Liver (tissue), 9 donors: ENCODE data around the gene IL13. TPM values are rescaled to one million over a fixed set of nuclear protein-coding genes. Genes with fewer than 3 reads are reported as not detected.

ENCODE experiments used
- DNase-seq: peaks from one replicate; pipeline ENCODE4 v3.0.0-alpha.2; 2017; ENCODE audit warnings: low spot score
- H3K27ac ChIP-seq, 2 donors: one replicate each; pipeline ENCODE4 v1.7.0; 2013; ENCODE audit warnings: inconsistent platforms in 2 of 2, low read length in 2 of 2, control low read depth in 1 of 2, low read depth in 1 of 2, mild to moderate bottlenecking in 1 of 2
- H3K27me3 ChIP-seq, 4 donors: one replicate each; pipeline versions ENCODE4 v1.6.1 to v1.7.0; 2013; ENCODE audit warnings: low read length in 3 of 4, inconsistent platforms in 1 of 4, mild to moderate bottlenecking in 1 of 4, moderate library complexity in 1 of 4; ENCODE audit not compliant: control insufficient read depth in 4 of 4, insufficient read depth in 4 of 4
- H3K36me3 ChIP-seq, 4 donors: one replicate each; pipeline versions ENCODE4 v1.6.1 to v1.7.0; 2013; ENCODE audit warnings: low read length in 3 of 4, mild to moderate bottlenecking in 3 of 4, low read depth in 1 of 4, moderate library complexity in 1 of 4; ENCODE audit not compliant: control insufficient read depth in 4 of 4, insufficient read depth in 3 of 4
- H3K4me1 ChIP-seq, 4 donors: one replicate each; pipeline versions ENCODE4 v1.6.1 to v1.7.0; 2013; ENCODE audit warnings: low read length in 3 of 4, mild to moderate bottlenecking in 3 of 4, moderate library complexity in 1 of 4; ENCODE audit not compliant: control insufficient read depth in 4 of 4, insufficient read depth in 4 of 4
- H3K4me3 ChIP-seq, 3 donors: one replicate each; pipeline versions ENCODE4 v1.6.1 to v1.7.0; 2013; ENCODE audit warnings: low read length in 3 of 3, control low read depth in 1 of 3, low read depth in 1 of 3, mild to moderate bottlenecking in 1 of 3
- H3K9ac ChIP-seq, 2 donors: one replicate each; pipeline ENCODE4 v1.7.0; 2013; ENCODE audit warnings: low read length in 2 of 2, mild to moderate bottlenecking in 2 of 2, moderate library complexity in 2 of 2, control low read depth in 1 of 2, low read depth in 1 of 2
- H3K9me3 ChIP-seq, 4 donors: one replicate each; pipeline versions ENCODE4 v1.6.1 to v1.7.0; 2013; ENCODE audit warnings: low read length in 3 of 4; ENCODE audit not compliant: control insufficient read depth in 4 of 4
- EGR1 ChIP-seq, 2 donors: IDR thresholded peaks; 2 replicates each; pipeline ENCODE4 v1.6.1; 2016 to 2018; ENCODE audit warnings: antibody characterized with exemption in 2 of 2, low read depth in 2 of 2
- FOXA1 ChIP-seq: IDR thresholded peaks from 2 replicates; pipeline ENCODE4 v1.6.1; 2016; ENCODE audit warnings: antibody characterized with exemption
- FOXA2 ChIP-seq: IDR thresholded peaks from 2 replicates; pipeline ENCODE4 v1.6.1; 2016; ENCODE audit warnings: antibody characterized with exemption
- GABPA ChIP-seq, 2 donors: IDR thresholded peaks in 1 of 2; conservative IDR thresholded peaks in 1 of 2; 2 replicates each; pipeline ENCODE4 v1.6.1; 2016; ENCODE audit warnings: antibody characterized with exemption in 2 of 2, mild to moderate bottlenecking in 1 of 2, moderate library complexity in 1 of 2
- HNF4A ChIP-seq, 2 donors: conservative IDR thresholded peaks; 2 replicates each; pipeline ENCODE4 v1.6.1; 2016; ENCODE audit warnings: antibody characterized with exemption in 2 of 2, mild to moderate bottlenecking in 2 of 2
- JUND ChIP-seq, 2 donors: IDR thresholded peaks; 2 replicates each; pipeline ENCODE4 v1.6.1; 2016; ENCODE audit warnings: antibody characterized with exemption in 2 of 2
- NR2F2 ChIP-seq: IDR thresholded peaks from 2 replicates; pipeline ENCODE4 v1.6.1; 2016; ENCODE audit warnings: antibody characterized with exemption
- RAD21 ChIP-seq, 2 donors: IDR thresholded peaks; 2 replicates each; pipeline ENCODE4 v1.6.1; 2016; ENCODE audit warnings: antibody characterized with exemption in 2 of 2, mild to moderate bottlenecking in 2 of 2
- RXRA ChIP-seq, 2 donors: IDR thresholded peaks; 2 replicates each; pipeline ENCODE4 v1.6.1; 2017 to 2018; ENCODE audit warnings: antibody characterized with exemption in 2 of 2, mild to moderate bottlenecking in 1 of 2
- SP1 ChIP-seq: IDR thresholded peaks from 2 replicates; pipeline ENCODE4 v1.6.1; 2018; ENCODE audit warnings: antibody characterized with exemption, mild to moderate bottlenecking
- TAF1 ChIP-seq: conservative IDR thresholded peaks from 2 replicates; pipeline ENCODE4 v1.6.1; 2016; ENCODE audit warnings: antibody characterized with exemption, mild to moderate bottlenecking
- YY1 ChIP-seq: IDR thresholded peaks from 2 replicates; pipeline ENCODE4 v1.6.1; 2016; ENCODE audit warnings: antibody characterized with exemption, mild to moderate bottlenecking
- WGBS: extraction: QIAGEN DNeasy Blood & Tissue Kit; methylation state at CpG from one replicate; pipeline ENCODE4 v1.1.7; 2013; 5-methylcytosine and 5-hydroxymethylcytosine counted together
- polyA plus RNA-seq, 2 donors: library from polyadenylated mRNA; stranded (reverse) in 1 of 2; unstranded in 1 of 2; fragments of 200-250 nt in 1 of 2; fragments of >200 nt in 1 of 2; fragmentation: Nextera tagmentation in 1 of 2; extraction: Ambion mirVana in 1 of 2; gene quantifications; one replicate each; pipeline versions ENCODE4 v1.2.1 to v1.2.3, GENCODE V29; 2013 to 2015
- total RNA-seq, 2 donors: library from RNA; depleted of rRNA; stranded (reverse); fragments of >200 nt; gene quantifications; one replicate each; pipeline ENCODE4 v1.2.3, GENCODE V29; 2014
- TF ChIP-seq, protein P1 (sequence below): IDR thresholded peaks from 2 replicates; pipeline ENCODE4 v1.6.1; 2016; ENCODE audit warnings: antibody characterized with exemption
- TF ChIP-seq, protein P2 (sequence below): IDR thresholded peaks from 2 replicates; pipeline ENCODE4 v1.6.1; 2016; ENCODE audit warnings: antibody characterized with exemption
- TF ChIP-seq, protein P3 (sequence below): fragments of 150-350 bp; IDR thresholded peaks from 2 replicates; pipeline ENCODE4 v1.5.1; 2017; ENCODE audit warnings: improper control_type of control experiment, low read depth, low read length; ENCODE audit not compliant: missing input control
- TF ChIP-seq, protein P4 (sequence below): IDR thresholded peaks from 2 replicates; pipeline ENCODE4 v1.6.1; 2016; ENCODE audit warnings: antibody characterized with exemption, mild to moderate bottlenecking
- TF ChIP-seq, protein P5 (sequence below): IDR thresholded peaks from 2 replicates; pipeline ENCODE4 v1.6.1; 2016; ENCODE audit warnings: antibody characterized with exemption
- donor health status: healthy.
- donor health status: healthy.
- donor health status: healthy.
- donor health status: healthy.
- donor health status: healthy.

IL13 gene
- total and polyA plus RNA-seq, 4 donors: not detected

DNA sequence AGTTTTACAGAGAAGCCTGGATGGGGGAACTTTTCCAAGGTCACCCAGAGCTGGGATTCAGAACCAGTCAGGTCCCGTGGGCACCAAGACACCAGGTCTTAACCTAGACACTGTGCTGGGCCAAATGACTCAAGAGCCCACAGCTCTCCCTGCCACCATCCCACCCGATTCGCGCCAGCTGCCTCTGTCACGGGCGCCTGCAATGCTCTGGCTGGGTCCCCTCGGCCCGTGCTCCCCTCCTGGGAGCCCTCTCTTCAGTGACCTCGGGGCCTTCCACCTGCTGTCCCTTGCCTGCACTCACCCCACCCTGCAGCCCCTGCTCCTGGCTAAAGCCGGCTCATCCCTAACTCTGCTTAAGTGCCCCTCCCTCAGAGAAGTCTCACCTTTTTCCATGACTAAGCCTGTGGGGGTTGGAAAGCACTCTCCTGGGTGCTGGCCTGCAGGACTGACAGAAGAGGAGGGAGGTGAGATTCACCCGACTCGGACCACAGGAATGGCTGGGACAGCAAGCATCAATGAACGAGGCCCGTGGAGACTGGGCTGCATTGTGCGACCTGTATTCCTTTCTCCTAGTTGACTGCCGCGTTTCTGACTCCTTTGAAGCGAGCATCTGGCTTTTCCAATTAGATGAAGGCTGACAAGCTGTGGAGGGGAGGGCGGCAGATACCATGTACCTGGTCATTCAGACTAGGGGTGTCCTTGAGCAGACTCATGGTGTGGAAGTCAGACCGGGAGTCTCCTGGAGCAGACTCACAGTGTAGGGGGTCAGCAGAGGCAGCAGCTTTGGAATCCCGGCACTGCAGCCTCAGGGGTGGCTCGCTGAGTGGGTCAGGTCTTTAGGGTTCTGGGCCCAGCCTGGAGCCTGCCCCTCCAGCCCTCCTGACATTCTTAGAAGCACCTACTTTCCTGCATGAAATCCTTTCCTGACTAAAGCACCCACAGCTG is 10.1 kb downstream of the IL13 start:
- Histone ChIP-seq H3K27ac (no peak overlapping the region), H3K4me1 (no peaks in the 10 kb centered on the region), H3K9ac (no peak overlapping the region), H3K9me3 (no peaks in the 10 kb centered on the region), H3K27me3 (no peaks in the 10 kb centered on the region), H3K4me3 (no peak overlapping the region), H3K36me3 (no peaks in the 10 kb centered on the region)
- 85% methylated on average over 22 of the region's 22 CpGs for WGBS
- TF ChIP-seq, protein P1, sequence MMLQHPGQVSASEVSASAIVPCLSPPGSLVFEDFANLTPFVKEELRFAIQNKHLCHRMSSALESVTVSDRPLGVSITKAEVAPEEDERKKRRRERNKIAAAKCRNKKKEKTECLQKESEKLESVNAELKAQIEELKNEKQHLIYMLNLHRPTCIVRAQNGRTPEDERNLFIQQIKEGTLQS: no peak
- TF ChIP-seq, protein P2, sequence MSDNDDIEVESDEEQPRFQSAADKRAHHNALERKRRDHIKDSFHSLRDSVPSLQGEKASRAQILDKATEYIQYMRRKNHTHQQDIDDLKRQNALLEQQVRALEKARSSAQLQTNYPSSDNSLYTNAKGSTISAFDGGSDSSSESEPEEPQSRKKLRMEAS: no peak
- TF ChIP-seq HNF4A (conservative IDR thresholded peaks at IDR 0.05) (no peak), NR2F2 (no peak), GABPA (IDR thresholded peaks at IDR 0.05 in 1 of 2, conservative IDR thresholded peaks at IDR 0.05 in 1 of 2) (no peak), SP1 (no peak), RAD21 (IDR thresholded peaks at IDR 0.05) (no peak), FOXA2 (no peak), EGR1 (IDR thresholded peaks at IDR 0.05; ENCODE audit: low read depth in 2 of 2) (no peak), JUND (IDR thresholded peaks at IDR 0.05) (no peak), TAF1 (no peak), YY1 (no peak), FOXA1 (no peak), RXRA (IDR thresholded peaks at IDR 0.05) (no peak)
- TF ChIP-seq, protein P3, sequence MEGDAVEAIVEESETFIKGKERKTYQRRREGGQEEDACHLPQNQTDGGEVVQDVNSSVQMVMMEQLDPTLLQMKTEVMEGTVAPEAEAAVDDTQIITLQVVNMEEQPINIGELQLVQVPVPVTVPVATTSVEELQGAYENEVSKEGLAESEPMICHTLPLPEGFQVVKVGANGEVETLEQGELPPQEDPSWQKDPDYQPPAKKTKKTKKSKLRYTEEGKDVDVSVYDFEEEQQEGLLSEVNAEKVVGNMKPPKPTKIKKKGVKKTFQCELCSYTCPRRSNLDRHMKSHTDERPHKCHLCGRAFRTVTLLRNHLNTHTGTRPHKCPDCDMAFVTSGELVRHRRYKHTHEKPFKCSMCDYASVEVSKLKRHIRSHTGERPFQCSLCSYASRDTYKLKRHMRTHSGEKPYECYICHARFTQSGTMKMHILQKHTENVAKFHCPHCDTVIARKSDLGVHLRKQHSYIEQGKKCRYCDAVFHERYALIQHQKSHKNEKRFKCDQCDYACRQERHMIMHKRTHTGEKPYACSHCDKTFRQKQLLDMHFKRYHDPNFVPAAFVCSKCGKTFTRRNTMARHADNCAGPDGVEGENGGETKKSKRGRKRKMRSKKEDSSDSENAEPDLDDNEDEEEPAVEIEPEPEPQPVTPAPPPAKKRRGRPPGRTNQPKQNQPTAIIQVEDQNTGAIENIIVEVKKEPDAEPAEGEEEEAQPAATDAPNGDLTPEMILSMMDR: no peak
- TF ChIP-seq, protein P4, sequence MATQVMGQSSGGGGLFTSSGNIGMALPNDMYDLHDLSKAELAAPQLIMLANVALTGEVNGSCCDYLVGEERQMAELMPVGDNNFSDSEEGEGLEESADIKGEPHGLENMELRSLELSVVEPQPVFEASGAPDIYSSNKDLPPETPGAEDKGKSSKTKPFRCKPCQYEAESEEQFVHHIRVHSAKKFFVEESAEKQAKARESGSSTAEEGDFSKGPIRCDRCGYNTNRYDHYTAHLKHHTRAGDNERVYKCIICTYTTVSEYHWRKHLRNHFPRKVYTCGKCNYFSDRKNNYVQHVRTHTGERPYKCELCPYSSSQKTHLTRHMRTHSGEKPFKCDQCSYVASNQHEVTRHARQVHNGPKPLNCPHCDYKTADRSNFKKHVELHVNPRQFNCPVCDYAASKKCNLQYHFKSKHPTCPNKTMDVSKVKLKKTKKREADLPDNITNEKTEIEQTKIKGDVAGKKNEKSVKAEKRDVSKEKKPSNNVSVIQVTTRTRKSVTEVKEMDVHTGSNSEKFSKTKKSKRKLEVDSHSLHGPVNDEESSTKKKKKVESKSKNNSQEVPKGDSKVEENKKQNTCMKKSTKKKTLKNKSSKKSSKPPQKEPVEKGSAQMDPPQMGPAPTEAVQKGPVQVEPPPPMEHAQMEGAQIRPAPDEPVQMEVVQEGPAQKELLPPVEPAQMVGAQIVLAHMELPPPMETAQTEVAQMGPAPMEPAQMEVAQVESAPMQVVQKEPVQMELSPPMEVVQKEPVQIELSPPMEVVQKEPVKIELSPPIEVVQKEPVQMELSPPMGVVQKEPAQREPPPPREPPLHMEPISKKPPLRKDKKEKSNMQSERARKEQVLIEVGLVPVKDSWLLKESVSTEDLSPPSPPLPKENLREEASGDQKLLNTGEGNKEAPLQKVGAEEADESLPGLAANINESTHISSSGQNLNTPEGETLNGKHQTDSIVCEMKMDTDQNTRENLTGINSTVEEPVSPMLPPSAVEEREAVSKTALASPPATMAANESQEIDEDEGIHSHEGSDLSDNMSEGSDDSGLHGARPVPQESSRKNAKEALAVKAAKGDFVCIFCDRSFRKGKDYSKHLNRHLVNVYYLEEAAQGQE: no peak
- TF ChIP-seq, protein P5, sequence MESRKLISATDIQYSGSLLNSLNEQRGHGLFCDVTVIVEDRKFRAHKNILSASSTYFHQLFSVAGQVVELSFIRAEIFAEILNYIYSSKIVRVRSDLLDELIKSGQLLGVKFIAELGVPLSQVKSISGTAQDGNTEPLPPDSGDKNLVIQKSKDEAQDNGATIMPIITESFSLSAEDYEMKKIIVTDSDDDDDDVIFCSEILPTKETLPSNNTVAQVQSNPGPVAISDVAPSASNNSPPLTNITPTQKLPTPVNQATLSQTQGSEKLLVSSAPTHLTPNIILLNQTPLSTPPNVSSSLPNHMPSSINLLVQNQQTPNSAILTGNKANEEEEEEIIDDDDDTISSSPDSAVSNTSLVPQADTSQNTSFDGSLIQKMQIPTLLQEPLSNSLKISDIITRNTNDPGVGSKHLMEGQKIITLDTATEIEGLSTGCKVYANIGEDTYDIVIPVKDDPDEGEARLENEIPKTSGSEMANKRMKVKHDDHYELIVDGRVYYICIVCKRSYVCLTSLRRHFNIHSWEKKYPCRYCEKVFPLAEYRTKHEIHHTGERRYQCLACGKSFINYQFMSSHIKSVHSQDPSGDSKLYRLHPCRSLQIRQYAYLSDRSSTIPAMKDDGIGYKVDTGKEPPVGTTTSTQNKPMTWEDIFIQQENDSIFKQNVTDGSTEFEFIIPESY: no peak
- DNase-seq: no peak
